OCI-LY1 (cell line): ENCODE results near the gene PROC.
A peak's percentile ranks its signal among the peaks of the same experiment; 100 is the strongest.

Experiments
- H2AFZ ChIP-seq: fragments of 200-600 bp; sonication (generic), shearing (Covaris generic); 2 replicates; pipeline ENCODE4 v1.6.0; 2014; ENCODE audit warnings: antibody characterized with exemption, mild to moderate bottlenecking, low read length
- H3F3A ChIP-seq: fragments of 200-600 bp; sonication (generic), shearing (Covaris generic); 2 replicates; pipeline ENCODE4 v1.6.0; 2014; ENCODE audit warnings: mild to moderate bottlenecking, antibody characterized with exemption, low read length, moderate library complexity; ENCODE audit not compliant: insufficient read depth
- H3K27ac ChIP-seq: fragments of 200-600 bp; sonication (generic); 2 replicates; pipeline ENCODE4 v1.5.1; 2014; ENCODE audit warnings: low read length, mixed run types, mild to moderate bottlenecking, low read depth; ENCODE audit not compliant: poor library complexity, severe bottlenecking
- H3K27me3 ChIP-seq: fragments of 200-600 bp; sonication (generic); 2 replicates; pipeline ENCODE4 v1.6.0; 2014; ENCODE audit warnings: antibody characterized with exemption, mild to moderate bottlenecking, low read length, moderate library complexity; ENCODE audit not compliant: insufficient read depth
- H3K36me3 ChIP-seq: fragments of 200-600 bp; sonication (generic); 2 replicates; pipeline ENCODE4 v1.6.1; 2014; ENCODE audit warnings: mild to moderate bottlenecking, antibody characterized with exemption, low read length, moderate library complexity, mixed read lengths; ENCODE audit not compliant: insufficient read depth
- H3K4me1 ChIP-seq: fragments of 200-600 bp; sonication (generic); 2 replicates; pipeline ENCODE4 v1.5.1; 2014; ENCODE audit warnings: mild to moderate bottlenecking, low read length, moderate library complexity; ENCODE audit not compliant: insufficient read depth, severe bottlenecking
- H3K4me2 ChIP-seq: fragments of 200-600 bp; sonication (generic), shearing (Covaris generic); 2 replicates; pipeline ENCODE4 v1.6.1; 2014; ENCODE audit warnings: low read length
- H3K4me3 ChIP-seq: fragments of 200-600 bp; sonication (generic); 2 replicates; pipeline ENCODE4 v1.5.1; 2014; ENCODE audit warnings: low read length, low read depth, mild to moderate bottlenecking, mixed read lengths; ENCODE audit not compliant: poor library complexity, severe bottlenecking
- H3K79me2 ChIP-seq: fragments of 200-600 bp; shearing (Covaris generic); 2 replicates; pipeline ENCODE4 v1.6.1; 2016; ENCODE audit warnings: mixed run types, low read length, mixed read lengths; ENCODE audit not compliant: insufficient read depth
- H3K9ac ChIP-seq: fragments of 200-600 bp; sonication (generic), shearing (Covaris generic); 2 replicates; pipeline ENCODE4 v1.6.1; 2014; ENCODE audit warnings: mild to moderate bottlenecking, low read length, mixed read lengths
- H3K9me2 ChIP-seq: fragments of 200-600 bp; sonication (generic), shearing (Covaris generic); 2 replicates; pipeline ENCODE4 v1.6.1; 2014; ENCODE audit warnings: low read depth, mild to moderate bottlenecking, low read length, mixed read lengths
- H3K9me3 ChIP-seq: fragments of 200-600 bp; shearing (Covaris generic); 2 replicates; pipeline ENCODE4 v1.6.1; 2014; ENCODE audit warnings: low read length, mixed read lengths
- H4K20me1 ChIP-seq: fragments of 200-600 bp; sonication (generic), shearing (Covaris generic); 2 replicates; pipeline ENCODE4 v1.6.0; 2016; ENCODE audit warnings: mild to moderate bottlenecking, low read length; ENCODE audit not compliant: insufficient read depth
- EZH2 ChIP-seq: fragments of 200-600 bp; sonication (generic), shearing (Covaris generic); IDR thresholded peaks from 2 replicates; pipeline ENCODE4 v1.8.0; 2017; ENCODE audit warnings: borderline replicate concordance, mixed run types, mild to moderate bottlenecking, antibody characterized with exemption, low read length, moderate library complexity, mixed read lengths
- TF ChIP-seq, protein P1 (sequence below): fragments of 200-600 bp; sonication (generic), shearing (Covaris generic); IDR thresholded peaks from 2 replicates; pipeline ENCODE4 v1.5.1; 2017; ENCODE audit warnings: mild to moderate bottlenecking, antibody characterized with exemption, low read length, moderate library complexity, mixed read lengths

The PROC gene

DNA sequence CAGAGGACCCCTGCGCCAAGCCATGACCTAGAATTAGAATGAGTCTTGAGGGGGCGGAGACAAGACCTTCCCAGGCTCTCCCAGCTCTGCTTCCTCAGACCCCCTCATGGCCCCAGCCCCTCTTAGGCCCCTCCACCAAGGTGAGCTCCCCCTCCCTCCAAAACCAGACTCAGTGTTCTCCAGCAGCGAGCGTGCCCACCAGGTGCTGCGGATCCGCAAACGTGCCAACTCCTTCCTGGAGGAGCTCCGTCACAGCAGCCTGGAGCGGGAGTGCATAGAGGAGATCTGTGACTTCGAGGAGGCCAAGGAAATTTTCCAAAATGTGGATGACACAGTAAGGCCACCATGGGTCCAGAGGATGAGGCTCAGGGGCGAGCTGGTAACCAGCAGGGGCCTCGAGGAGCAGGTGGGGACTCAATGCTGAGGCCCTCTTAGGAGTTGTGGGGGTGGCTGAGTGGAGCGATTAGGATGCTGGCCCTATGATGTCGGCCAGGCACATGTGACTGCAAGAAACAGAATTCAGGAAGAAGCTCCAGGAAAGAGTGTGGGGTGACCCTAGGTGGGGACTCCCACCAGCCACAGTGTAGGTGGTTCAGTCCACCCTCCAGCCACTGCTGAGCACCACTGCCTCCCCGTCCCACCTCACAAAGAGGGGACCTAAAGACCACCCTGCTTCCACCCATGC, 3.0 kb downstream of the PROC start:
- no peaks in the 10 kb centered on the region for H4K20me1 ChIP-seq
- H3K4me3 ChIP-seq, result no peak overlapping the region
- H3K9me3 ChIP-seq, result no peaks in the 10 kb centered on the region
- H3K79me2 ChIP-seq, result no peaks in the 10 kb centered on the region
- no peak for TF ChIP-seq EZH2
- TF ChIP-seq, protein P1, sequence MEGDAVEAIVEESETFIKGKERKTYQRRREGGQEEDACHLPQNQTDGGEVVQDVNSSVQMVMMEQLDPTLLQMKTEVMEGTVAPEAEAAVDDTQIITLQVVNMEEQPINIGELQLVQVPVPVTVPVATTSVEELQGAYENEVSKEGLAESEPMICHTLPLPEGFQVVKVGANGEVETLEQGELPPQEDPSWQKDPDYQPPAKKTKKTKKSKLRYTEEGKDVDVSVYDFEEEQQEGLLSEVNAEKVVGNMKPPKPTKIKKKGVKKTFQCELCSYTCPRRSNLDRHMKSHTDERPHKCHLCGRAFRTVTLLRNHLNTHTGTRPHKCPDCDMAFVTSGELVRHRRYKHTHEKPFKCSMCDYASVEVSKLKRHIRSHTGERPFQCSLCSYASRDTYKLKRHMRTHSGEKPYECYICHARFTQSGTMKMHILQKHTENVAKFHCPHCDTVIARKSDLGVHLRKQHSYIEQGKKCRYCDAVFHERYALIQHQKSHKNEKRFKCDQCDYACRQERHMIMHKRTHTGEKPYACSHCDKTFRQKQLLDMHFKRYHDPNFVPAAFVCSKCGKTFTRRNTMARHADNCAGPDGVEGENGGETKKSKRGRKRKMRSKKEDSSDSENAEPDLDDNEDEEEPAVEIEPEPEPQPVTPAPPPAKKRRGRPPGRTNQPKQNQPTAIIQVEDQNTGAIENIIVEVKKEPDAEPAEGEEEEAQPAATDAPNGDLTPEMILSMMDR, result no peak
- no peak overlapping the region for H3K9ac ChIP-seq
- H3F3A ChIP-seq, result no peaks in the 10 kb centered on the region
- H3K4me1 ChIP-seq, result peaks cover 4% of the 10 kb centered on the region
- H2AFZ ChIP-seq, result no peak overlapping the region
- no peak overlapping the region for H3K4me2 ChIP-seq
- H3K9me2 ChIP-seq, result no peaks in the 10 kb centered on the region
- H3K36me3 ChIP-seq, result no peaks in the 10 kb centered on the region
- H3K27me3 ChIP-seq, result peaks cover 8% of the 10 kb centered on the region; the same call in 1 of the 2 replicates
- no peak overlapping the region for H3K27ac ChIP-seq

DNA sequence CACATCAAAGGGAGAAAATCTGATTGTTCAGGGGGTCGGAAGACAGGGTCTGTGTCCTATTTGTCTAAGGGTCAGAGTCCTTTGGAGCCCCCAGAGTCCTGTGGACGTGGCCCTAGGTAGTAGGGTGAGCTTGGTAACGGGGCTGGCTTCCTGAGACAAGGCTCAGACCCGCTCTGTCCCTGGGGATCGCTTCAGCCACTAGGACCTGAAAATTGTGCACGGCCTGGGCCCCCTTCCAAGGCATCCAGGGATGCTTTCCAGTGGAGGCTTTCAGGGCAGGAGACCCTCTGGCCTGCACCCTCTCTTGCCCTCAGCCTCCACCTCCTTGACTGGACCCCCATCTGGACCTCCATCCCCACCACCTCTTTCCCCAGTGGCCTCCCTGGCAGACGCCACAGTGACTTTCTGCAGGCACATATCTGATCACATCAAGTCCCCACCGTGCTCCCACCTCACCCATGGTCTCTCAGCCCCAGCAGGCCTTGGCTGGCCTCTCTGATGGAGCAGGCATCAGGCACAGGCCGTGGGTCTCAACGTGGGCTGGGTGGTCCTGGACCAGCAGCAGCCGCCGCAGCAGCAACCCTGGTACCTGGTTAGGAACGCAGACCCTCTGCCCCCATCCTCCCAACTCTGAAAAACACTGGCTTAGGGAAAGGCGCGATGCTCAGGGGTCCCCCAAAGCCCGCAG, 3.8 kb downstream of the PROC start:
- no peak overlapping the region for H3K4me3 ChIP-seq
- H3K79me2 ChIP-seq, result no peaks in the 10 kb centered on the region
- H3K27me3 ChIP-seq, result peaks cover 8% of the 10 kb centered on the region; the same call in 1 of the 2 replicates
- H3K9ac ChIP-seq, result no peak overlapping the region
- no peaks in the 10 kb centered on the region for H3K36me3 ChIP-seq
- no peak overlapping the region for H2AFZ ChIP-seq
- no peaks in the 10 kb centered on the region for H4K20me1 ChIP-seq
- no peaks in the 10 kb centered on the region for H3K9me3 ChIP-seq
- no peak overlapping the region for H3K4me2 ChIP-seq
- H3K27ac ChIP-seq, result no peak overlapping the region
- H3K4me1 ChIP-seq, result no peaks in the 10 kb centered on the region
- no peaks in the 10 kb centered on the region for H3K9me2 ChIP-seq
- H3F3A ChIP-seq, result no peaks in the 10 kb centered on the region
- TF ChIP-seq, protein P1, result no peak
- TF ChIP-seq EZH2, result no peak

- no peaks in the 10 kb centered on the region for H3K9me2 ChIP-seq
- H2AFZ ChIP-seq, result no peak overlapping the region
- H4K20me1 ChIP-seq, result no peaks in the 10 kb centered on the region
- peaks cover 8% of the 10 kb centered on the region; the same call in 1 of the 2 replicates for H3K27me3 ChIP-seq
- peak overlapping the region; percentile 23 for H3K4me3 ChIP-seq
- H3K27ac ChIP-seq, result no peak overlapping the region
- H3K36me3 ChIP-seq, result no peaks in the 10 kb centered on the region
- H3K4me2 ChIP-seq, result peak overlapping the region; percentile 25; the same call in 1 of the 2 replicates
- H3K9ac ChIP-seq, result no peak overlapping the region
- no peaks in the 10 kb centered on the region for H3F3A ChIP-seq
- H3K9me3 ChIP-seq, result no peaks in the 10 kb centered on the region
- no peaks in the 10 kb centered on the region for H3K4me1 ChIP-seq
- no peaks in the 10 kb centered on the region for H3K79me2 ChIP-seq
- TF ChIP-seq, protein P1, result no peak
- no peak for TF ChIP-seq EZH2
Observed at GRCh38 chr2:127422559-127423477, 4.6 kb downstream of the PROC start.
